GM18868 (cell line): ENCODE data around the gene ENAH.
"Not testable (repeated sequence)": the region's sequence is repeated elsewhere in the genome, so short reads cannot be mapped to it uniquely, and the experiment has no call there.

Source experiments
- ATAC-seq: cut with Tn5 transposase; IDR thresholded peaks from one replicate; pipeline ENCODE4 v1.9.1; 2021; ENCODE audit warnings: mild to moderate bottlenecking, moderate library complexity; ENCODE audit not compliant: unreplicated experiment

The ENAH gene

DNA sequence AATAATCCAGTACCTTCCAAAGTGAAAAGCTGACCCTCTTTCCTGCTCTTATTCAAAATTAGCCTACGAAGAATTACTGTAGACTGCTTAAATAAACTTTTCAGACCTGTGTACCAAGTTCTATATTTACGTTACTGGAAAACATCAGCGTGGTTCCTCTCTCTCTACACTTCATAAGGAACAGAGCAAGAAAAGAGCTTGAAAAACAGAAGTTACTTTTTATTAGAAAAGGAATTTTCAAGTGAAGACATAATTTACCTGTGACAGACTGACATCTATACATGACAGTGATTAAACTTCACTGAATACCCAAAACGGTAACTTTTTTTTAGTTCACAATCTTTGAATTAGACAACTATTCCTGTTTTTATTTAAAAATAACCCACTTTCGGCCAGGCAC is 2.7 kb downstream of the ENAH start:
- ATAC-seq: no peak

DNA sequence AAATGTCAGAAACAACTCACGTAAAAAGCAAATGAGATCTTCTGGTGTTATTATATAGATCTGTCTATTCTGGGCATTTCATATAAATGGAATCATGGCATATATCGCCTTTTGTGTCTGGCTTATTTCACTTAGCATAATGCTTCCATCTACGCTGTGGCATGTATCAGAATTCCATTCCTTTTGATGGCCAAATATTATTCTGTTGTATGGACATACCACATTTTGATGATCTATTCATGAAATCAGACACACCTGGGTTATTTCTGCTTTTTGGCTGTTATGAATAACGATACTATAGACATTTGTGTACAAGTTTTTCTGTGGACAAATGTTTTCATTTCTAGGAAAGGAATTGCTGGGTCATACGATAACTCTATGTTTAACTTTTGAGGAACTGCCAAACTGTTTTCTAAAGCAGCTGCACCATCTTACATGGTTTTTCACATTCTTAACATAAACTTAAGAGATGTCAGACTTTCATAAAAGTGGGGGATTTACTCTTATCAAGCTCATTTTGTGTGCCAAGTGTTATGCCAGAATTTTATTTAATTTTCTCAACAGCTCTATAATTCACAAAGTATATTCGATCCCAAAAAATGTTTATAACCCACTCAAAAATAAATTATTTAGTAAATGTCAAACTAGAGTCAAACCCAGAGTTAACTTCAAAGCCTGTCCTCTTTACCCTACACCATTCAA is 7.6 kb downstream of the ENAH start:
- ATAC-seq: no peak

DNA sequence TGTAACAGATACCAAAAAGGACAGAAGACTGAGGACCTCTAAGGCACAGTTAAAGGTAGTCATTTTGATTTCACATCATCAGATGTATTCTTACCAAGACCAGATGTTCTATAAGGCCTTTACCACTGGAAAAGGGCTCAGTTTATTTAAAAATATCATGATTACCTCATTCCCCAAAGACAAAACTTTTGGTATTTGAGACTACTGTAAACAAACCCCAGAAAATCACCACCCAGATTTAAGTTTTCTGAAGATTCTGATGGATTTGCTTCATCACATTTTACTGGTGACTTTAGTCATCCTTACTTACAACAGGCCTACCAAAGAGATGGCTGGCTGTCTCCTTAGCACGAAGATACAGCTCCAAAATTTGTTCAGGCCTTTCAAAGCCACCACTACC is 8.3 kb downstream of the ENAH start:
- no peak for ATAC-seq

DNA sequence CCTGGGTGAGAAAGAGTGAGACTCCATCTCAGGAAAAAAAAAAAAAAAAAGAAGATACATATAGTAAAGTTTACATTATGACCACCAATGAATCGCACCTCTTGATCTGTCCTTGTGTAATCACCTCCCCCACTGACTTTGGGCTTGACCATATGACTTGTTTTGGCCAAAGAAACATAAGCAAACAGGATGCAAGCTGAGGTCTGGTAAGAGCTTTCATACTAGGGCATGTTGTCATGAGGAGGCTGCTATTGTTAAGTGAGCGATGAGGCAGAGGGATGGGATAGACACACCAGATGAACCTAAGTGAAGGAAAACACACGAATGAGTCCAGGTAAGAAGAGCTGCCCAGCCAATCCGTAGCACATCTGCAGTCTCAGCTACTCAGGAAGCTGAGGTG is 10.7 kb downstream of the ENAH start:
- no peak for ATAC-seq

DNA sequence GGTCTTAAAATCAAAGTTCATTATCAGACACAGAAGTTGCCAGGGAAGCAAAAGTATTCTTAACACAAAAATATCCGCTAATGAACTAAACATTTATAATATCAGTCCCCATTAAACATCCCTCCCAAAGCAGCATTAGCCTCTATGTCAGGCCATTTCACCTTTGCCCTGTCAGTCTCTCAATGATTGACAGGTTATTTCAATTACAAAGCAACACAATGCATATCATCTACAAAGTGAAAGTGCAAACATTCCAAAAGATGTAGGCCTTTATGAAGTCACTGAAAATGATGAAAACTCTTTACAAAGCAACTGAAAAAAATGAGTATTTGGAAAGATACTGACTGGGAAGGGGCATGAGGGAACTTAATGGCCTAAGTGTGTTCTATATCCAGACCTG is 14.1 kb downstream of the ENAH start:
- ATAC-seq: no peak

DNA sequence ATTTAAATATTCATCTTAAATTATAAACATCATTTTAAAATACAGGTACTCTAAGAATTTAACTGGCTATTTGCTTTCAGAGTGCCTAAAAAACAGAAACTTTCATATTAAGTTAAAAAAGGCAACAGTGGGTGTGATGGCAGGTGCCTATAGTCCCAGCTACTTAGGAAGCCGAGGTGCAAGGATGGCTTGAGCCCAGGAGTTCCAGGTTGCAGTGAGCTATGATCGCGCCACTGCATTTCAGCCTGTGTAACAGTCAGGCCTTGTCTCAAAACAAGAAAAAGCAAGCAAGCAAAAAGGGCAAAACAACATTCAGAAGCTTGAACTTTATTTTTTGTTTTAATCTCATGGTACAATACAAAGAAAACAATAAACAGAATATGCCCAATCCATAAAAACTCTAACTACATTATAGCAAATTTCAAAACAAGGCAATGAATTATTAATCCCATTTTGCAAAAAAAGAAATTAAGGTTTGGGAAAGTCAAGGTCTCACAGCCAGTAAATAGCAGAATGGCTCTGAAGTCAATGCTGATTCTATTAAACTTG is 15.2 kb downstream of the ENAH start:
- no peak for ATAC-seq

DNA sequence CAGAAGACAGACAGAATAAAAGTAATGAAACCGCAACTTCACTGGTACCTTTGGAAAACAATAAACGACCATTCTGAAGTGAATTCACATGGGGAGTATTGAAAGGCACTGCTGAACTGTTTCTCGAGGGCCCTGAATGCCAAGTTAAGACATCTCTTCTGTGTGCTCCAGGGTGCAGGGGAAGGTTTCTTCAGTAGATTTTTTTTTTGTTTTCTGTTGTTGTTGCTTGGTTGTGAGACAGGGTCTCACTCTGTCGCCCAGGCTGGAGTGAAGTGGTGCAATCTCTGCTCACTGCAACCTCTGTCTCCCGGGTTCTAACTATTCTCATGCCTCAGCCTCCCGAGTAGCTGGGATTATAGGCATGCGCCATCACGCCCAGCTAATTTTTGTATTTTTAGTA is 15.9 kb downstream of the ENAH start:
- ATAC-seq: not testable (repeated sequence)

DNA sequence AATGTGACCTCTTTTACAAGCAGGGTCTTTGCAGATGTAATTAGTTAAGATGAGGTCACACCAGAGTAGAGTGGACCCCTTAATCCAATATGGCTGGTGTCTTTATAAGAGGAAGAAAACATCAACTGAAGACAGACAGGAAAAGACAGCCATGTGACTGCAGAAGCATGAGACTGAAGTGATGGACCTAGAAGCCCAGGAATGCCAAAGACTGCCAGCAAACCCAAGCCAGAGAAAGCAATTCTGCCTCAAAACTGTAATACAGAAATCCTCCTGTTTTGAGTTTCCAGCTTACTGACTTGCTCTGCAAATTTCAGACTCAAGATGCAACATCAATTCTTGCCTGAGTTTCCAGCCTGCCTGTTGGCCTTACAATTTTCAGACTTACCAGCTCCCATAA is 17.3 kb downstream of the ENAH start:
- no peak for ATAC-seq

DNA sequence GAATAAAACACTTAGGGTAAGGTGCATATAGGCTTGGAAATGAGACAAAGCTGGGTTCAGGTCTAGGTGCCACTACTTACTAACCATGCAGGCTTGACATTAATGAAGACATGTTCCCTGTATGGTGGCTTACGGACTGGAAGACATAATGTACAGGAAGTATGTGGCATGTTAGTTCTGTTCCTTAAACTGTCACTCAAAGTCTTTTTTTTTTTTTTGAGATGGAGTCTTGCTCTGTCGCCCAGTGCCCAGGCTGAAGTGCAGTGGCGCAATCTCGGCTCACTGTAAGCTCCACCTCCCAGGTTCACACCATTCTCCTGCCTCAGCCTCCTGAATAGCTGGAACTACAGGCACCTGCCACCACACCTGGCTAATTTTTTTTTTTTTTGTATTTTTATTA is 20.1 kb downstream of the ENAH start:
- ATAC-seq: not testable (repeated sequence)

DNA sequence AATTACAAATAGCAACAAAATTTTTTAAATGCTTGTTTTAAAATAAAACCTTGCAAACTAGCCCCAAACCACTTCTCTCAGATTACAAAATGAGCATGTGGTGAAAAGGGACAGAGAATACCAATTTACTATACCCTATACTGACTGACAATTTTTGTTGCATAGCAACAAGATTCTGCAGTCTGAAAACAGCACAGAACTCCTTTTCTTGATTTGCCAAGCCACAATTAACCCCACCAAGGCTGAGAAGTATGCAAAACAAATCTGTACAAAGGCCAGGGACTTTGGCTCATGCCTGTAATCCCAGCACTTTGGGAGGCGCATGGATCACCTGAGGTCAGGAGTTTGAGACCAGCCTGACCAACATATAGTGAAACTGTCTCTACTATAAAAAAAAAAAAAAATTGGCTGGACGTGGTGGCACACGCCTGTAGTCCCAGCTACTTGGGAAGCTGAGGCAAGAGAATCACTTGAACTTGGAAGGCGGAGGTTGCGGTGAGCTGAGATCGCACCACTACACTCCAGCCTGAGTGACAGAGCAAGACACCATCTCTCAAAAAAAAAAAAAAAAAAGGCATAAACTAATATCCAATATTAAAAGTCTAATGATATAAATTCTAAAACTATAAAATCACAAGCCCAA is 21.8 kb downstream of the ENAH start:
- no peak for ATAC-seq

DNA sequence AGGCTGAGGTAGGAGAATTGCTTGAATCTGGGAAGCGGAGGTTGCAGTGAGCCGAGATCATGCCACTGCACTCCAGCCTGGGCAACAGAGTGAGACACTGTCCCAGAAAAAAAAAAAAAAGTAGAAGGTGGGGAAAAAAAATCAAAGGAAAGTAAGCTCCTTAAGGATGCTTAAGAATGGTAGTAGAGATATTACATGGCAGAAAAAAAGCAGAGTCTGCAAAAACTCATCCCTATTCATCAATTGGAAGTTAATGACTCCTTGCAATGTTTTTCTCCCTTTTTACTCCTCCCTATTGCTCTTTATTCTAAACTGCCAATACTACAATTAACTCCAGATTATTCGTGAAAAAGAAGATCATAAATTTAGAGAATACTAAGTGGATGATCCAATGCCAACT is 23.4 kb downstream of the ENAH start:
- no peak for ATAC-seq

DNA sequence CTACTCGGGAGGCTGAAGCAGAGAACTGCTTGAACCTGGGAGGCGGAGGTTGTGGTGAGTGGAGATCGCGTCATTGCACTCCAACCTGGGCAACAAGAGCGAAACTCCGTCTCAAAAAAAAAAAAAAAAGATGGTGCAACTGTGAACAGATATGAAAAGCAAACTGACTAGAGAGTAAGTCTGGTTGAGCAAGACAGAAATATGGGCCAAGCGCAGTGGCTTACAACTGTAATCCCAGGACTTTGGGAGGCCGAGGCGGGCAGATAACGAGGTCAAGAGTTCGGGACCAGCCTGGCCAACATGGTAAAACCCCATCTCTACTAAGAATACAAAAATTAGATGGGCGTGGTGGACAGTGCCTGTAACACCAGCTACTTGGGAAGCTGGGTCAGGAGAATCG is 24.1 kb downstream of the ENAH start:
- not testable (repeated sequence) for ATAC-seq

DNA sequence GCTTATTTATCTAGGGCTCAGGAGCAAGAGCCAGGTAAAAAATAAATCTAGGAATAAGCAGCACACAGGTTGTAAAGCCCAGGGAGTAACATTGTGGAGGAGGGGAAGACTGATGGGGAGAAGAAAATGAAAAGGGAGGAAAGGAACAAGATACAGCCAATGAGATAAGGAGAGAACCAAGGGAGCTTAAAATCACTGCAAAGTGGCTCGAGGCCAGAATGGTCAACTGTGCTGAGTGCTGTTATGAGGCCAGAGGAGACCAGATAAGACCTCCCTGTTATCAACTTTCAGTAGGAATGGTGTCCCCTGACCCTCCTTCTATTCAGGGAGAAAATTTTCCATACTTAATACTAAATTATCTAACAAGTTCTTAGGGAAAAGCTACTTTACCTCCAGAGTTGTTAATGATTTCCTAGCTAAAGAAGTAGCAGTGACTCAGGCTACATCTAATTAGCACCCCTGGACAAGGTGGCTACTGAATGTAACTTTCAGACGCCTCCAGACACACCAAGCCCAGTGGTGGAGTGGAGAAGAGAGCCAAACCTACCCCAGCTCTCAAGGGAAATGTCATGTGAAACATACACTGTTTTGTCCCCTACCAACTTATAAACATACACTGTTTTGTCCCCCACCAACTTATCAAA is 25.5 kb downstream of the ENAH start:
- ATAC-seq: no peak

DNA sequence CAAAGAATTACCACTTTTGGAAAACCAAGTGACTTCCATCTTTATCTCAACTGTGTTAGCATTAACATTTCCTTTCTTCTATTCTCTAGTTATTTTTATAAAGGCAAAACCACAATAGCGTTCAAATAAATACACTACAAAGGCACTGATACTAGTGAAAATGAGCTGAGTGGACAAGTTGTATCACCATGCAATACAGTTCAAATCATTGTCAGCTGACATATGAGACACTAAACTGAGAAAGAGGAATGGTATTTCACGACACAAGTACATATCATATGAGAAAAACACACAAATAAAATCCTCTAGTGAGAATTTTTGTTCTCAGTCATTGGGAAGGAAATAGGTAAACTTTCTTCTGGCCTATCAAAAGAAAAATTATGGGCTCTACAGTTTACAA is 26.2 kb downstream of the ENAH start:
- no peak for ATAC-seq

DNA sequence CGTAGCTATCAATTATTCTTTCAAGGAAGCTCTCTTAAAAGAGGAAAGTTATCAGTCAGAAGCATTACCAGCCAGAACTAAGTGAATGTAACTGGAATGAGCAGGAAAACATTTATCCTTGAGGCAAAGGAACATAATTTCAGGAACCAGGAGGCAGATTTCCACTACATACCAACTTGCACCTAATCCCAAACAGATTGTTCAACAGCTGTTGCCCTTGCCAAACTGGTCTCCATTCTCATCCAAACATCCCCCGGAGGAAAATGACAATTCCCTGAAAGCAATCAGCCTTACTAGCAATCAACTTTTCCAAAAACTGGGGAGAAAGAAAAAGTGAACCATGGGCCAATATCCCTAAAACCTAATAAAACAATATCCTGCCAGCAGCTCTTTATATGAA is 35.0 kb downstream of the ENAH start:
- ATAC-seq: no peak

DNA sequence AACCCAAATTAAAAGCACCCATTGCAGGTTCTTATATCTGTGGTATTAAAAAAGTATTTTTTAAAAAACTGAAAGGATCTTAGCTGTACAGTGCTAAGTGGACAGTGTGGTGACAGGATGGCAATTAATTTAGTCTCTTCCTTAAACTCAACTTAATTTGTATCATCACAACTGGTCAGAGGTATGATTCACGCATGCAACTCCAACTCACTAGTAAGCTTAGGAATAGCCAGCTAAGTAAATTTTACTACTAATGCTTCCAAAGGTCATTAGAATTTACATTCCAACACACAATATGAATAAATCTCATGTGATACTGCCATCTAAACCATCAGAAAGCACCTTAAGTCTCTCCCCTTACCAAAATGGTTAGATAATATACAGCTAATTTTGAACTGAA is 35.4 kb downstream of the ENAH start:
- ATAC-seq: no peak

DNA sequence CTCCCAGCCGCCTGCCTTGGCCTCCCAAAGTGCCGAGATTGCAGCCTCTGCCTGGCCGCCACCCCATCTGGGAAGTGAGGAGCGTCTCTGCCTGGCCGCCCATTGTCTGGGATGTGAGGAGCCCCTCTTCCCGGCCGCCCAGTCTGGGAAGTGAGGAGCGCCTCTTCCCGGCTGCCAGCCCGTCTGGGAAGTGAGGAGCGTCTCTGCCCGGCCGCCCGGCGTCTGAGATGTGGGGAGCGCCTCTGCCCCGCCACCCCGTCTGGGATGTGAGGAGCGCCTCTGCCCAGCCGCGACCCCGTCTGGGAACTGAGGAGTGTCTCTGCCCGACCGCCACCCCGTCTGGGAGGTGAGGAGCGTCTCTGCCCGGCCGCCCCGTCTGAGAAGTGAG is 37.5 kb downstream of the ENAH start:
- ATAC-seq: not testable (repeated sequence)

DNA sequence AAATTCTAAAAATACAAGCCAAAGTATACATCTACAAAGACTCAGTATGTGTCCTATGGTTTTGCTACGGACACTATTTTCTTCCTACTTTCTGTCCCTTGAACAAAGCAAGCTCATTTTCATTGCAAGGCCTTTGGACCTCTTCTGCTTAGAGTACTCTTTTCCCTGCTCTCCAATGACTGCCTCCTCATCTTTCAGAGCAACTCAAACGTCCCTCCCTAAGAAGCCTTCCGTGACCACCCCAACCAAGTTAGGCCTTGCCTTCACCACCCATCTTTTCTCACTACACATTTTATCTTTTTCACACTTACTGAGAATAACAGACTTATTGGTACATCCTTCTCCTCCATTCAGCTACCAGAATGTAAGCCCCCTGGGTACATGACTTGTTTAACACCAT is 39.9 kb downstream of the ENAH start:
- ATAC-seq: no peak

DNA sequence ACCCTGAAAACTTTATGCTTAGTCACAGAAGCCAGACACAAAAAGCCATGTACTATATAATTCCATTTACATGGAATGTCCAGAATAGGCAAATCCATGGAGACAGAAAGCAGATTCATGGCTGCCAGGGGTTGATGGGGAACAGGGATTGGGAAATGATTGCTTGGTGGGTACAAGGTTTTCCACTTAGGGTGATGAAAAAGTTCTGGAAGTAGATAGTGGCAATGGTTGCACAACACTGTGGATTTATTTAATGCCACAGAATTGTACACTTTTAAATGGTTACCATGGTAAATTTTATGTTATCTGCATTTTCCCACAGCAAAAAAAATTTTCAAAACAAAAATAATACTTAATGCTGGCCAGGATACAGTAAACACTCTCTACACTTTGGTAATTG is 40.6 kb downstream of the ENAH start:
- no peak for ATAC-seq

DNA sequence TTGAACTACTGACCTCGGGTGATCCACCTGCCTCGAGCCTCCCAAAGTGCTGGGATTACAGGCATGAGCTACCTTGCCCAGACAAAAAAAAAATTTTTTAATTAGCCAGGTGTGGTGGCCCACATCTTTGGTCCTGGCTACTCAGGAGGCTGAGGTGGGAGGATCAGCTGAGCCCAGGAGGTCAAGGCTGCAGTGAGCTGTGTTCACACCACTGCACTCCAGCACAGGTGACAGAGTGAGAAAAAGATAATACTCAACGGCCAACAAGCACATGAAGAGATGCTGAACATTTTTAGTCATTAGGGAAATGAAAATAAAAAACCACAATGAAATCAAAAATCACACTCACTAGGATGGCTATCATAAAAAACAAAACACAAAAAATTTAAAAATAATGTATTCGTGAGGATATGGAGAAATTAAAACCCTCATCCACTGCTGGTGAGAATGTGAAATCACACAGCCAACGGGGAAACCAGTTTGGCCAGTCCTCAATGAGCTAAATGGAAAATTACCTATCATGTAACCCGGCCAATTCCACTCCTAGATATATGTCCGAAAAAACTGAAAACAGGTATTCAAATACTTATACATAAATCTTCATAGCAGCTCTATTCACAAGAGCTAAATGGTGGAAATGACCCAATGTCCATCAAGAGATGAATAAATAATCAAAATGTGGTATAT is 41.2 kb downstream of the ENAH start:
- ATAC-seq: no peak

DNA sequence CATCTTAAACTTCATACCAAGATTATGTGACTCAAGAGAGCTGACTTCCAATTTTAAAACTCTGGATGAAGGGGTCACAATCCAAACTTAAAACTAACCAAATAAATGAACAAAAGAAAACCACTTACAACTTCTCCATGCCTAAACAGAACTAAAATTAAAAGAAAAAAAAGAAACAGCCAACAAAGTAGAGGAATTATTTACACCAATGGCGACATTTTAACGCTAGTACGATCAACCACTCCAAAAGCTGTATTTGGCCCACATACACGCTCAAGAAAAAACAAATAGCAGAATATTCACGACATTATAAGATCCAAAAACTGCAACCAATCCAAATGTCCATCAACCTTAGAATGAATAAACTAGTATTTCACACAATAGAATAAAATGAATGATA is 42.4 kb downstream of the ENAH start:
- no peak for ATAC-seq
